ENCODE data around the gene TCF4. TPM values are rescaled to one million over a fixed set of nuclear protein-coding genes. Genes with fewer than 3 reads are reported as not detected.

Gene TCF4
- total and polyA plus RNA-seq, 2 experiments from 2014 or later = 77.7 to 89.2 TPM

DNA sequence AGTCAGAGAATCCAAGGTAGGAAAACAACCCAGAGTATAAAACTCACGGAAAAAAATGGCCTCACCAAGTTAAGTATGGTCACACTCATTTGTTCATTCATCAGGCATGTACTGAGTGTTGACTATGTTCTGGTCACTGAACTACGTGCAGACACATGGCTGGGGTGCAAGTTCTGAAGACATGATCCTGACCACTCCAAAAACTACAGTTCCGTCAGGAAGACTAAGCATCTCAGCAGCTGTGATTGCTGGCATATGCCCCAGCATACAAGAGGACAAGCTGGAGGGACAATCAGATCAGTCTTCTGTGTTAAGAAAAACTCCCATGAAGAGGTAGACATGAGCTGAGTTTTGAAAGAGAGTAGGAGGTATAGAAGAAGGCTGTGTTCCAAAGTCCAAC, 72.8 kb downstream of the TCF4 start:
- H3K27ac ChIP-seq (ENCODE audit: low read depth) = no peak overlapping the region
- no peaks in the 10 kb centered on the region for H4K20me1 ChIP-seq (replicated peaks; ENCODE audit: insufficient read depth)
- ATAC-seq (no peak), DNase-seq (ENCODE audit: low spot score) (no peak)
- Mint-ChIP-seq H3K4me1 (peaks cover 24% of the 10 kb centered on the region), H3K27me3 (ENCODE audit: insufficient read depth, low read depth, poor library complexity) (peaks cover 2% of the 10 kb centered on the region), H3K36me3 (ENCODE audit: low read depth) (peaks cover 8% of the 10 kb centered on the region; the same call in 2 of the 3 replicates), H3K4me3 (no peak overlapping the region), H3K27ac (no peak overlapping the region), H3K9me3 (no peaks in the 10 kb centered on the region)
- H3K9me2 ChIP-seq (ENCODE audit: insufficient read depth) = peaks cover 2% of the 10 kb centered on the region; the same call in 1 of the 2 replicates
- H3K27me3 ChIP-seq (ENCODE audit: insufficient read depth) = no peaks in the 10 kb centered on the region
- no peaks in the 10 kb centered on the region for H3K36me3 ChIP-seq (ENCODE audit: insufficient read depth)
- no peak overlapping the region for H3K4me2 ChIP-seq
- no peak overlapping the region for H3K4me3 ChIP-seq
- no peak for TF ChIP-seq EZH2phosphoT487 (IDR thresholded peaks at IDR 0.05; ENCODE audit: unreplicated experiment)
- TF ChIP-seq POLR2AphosphoS5 (IDR thresholded peaks at IDR 0.05; ENCODE audit: low read depth) = no peak
- no peak for TF ChIP-seq ZNF462 (CRISPR knock-in tag; IDR thresholded peaks at IDR 0.05)
- no peak for TF ChIP-seq EZH2 (IDR thresholded peaks at IDR 0.05; ENCODE audit: low read depth, unreplicated experiment)
- TF ChIP-seq, protein P1, sequence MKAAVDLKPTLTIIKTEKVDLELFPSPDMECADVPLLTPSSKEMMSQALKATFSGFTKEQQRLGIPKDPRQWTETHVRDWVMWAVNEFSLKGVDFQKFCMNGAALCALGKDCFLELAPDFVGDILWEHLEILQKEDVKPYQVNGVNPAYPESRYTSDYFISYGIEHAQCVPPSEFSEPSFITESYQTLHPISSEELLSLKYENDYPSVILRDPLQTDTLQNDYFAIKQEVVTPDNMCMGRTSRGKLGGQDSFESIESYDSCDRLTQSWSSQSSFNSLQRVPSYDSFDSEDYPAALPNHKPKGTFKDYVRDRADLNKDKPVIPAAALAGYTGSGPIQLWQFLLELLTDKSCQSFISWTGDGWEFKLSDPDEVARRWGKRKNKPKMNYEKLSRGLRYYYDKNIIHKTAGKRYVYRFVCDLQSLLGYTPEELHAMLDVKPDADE (IDR thresholded peaks at IDR 0.05) = no peak
- no peak for TF ChIP-seq CTCF (conservative IDR thresholded peaks at IDR 0.05; ENCODE audit: low read depth in 2 of 2)
- TF ChIP-seq JUNB (IDR thresholded peaks at IDR 0.05; ENCODE audit: unreplicated experiment) = no peak
- no peak for TF ChIP-seq STAT1 (IDR thresholded peaks at IDR 0.05; ENCODE audit: unreplicated experiment)
- TF ChIP-seq CREB1 (CRISPR knock-in tag; IDR thresholded peaks at IDR 0.05; ENCODE audit: low read depth) = no peak
- no peak for TF ChIP-seq NANOG (IDR thresholded peaks at IDR 0.05; ENCODE audit: borderline replicate concordance)
- TF ChIP-seq ZNF114 (CRISPR knock-in tag; IDR thresholded peaks at IDR 0.05) = no peak
- no peak for TF ChIP-seq ZNF331 (CRISPR knock-in tag; IDR thresholded peaks at IDR 0.05; ENCODE audit: low read depth)
- no peak for TF ChIP-seq REST (IDR thresholded peaks at IDR 0.05; ENCODE audit: unreplicated experiment)
- H3F3A ChIP-seq (replicated peaks; ENCODE audit: low read depth) = no peaks in the 10 kb centered on the region
- peaks cover 42% of the 10 kb centered on the region for H3K4me1 ChIP-seq (ENCODE audit: insufficient read depth)
- H3K79me2 ChIP-seq (replicated peaks; ENCODE audit: insufficient read depth) = peaks cover 59% of the 10 kb centered on the region
- no peak overlapping the region for H2AFZ ChIP-seq

Data from GM23338 (cell line).